Astrocyte (in vitro differentiated cells and primary cell): ENCODE measurements around the gene UBTFL1.
"Not testable (repeated sequence)": the region's sequence is repeated elsewhere in the genome, so short reads cannot be mapped to it uniquely, and the experiment has no call there.

Source experiments
- EZH2 ChIP-seq: IDR thresholded peaks from 2 replicates; pipeline ENCODE4 v1.6.1; 2012; ENCODE audit warnings: mild to moderate bottlenecking, low read length, inconsistent platforms; ENCODE audit not compliant: insufficient read depth
- TF ChIP-seq, protein P1 (sequence below): IDR thresholded peaks from 2 replicates; pipeline ENCODE4 v1.5.1; 2011; ENCODE audit warnings: low read depth, mild to moderate bottlenecking, inconsistent platforms, low read length, moderate library complexity; ENCODE audit not compliant: insufficient read depth

DNA sequence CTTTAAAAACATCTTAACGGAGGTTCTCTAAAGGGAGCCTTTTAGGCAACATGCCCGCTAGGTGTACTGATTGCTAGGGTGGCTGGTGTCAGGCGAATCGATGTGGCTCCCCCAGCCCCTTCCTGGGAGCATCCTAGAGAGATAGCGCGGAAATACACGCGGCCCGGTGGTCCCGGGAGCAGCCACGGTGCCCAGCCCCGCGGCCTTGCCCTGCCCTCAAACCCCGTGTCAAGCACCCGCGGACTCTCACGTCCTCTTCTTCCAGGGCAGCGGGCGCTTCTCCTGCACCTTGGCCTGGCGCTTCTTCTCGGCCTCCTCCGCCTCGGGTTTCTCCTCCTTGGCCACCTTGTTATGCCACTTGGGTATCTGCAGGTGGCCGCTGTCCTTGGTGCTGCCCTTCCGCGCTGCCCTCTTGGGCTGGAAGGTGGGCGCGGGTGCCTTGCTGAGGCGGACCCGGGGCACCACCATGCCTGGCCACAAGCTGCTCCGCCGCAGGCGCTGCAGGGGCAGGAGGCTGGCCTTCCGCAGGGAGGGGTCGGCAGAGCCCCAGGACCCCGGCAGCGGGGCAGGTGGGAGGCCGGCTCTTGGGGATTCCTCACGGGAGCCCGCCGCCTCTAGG is 34.0 kb upstream of the UBTFL1 start:
- not testable (repeated sequence) for TF ChIP-seq EZH2
- TF ChIP-seq, protein P1, sequence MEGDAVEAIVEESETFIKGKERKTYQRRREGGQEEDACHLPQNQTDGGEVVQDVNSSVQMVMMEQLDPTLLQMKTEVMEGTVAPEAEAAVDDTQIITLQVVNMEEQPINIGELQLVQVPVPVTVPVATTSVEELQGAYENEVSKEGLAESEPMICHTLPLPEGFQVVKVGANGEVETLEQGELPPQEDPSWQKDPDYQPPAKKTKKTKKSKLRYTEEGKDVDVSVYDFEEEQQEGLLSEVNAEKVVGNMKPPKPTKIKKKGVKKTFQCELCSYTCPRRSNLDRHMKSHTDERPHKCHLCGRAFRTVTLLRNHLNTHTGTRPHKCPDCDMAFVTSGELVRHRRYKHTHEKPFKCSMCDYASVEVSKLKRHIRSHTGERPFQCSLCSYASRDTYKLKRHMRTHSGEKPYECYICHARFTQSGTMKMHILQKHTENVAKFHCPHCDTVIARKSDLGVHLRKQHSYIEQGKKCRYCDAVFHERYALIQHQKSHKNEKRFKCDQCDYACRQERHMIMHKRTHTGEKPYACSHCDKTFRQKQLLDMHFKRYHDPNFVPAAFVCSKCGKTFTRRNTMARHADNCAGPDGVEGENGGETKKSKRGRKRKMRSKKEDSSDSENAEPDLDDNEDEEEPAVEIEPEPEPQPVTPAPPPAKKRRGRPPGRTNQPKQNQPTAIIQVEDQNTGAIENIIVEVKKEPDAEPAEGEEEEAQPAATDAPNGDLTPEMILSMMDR, result not testable (repeated sequence)
